KOPT-K1 (cell line): ENCODE measurements around the gene NME2.
"Not testable (repeated sequence)": the region's sequence is repeated elsewhere in the genome, so short reads cannot be mapped to it uniquely, and the experiment has no call there.

Experiments
- H3K27ac ChIP-seq: fragments of 200-600 bp; sonication (generic); 2 replicates; pipeline ENCODE4 v1.5.1; 2016; ENCODE audit warnings: antibody characterized with exemption, mild to moderate bottlenecking, low read depth, low read length; ENCODE audit not compliant: poor library complexity, severe bottlenecking
- H3K36me3 ChIP-seq: fragments of 200-600 bp; sonication (generic); 2 replicates; pipeline ENCODE4 v1.5.1; 2017; ENCODE audit warnings: antibody characterized with exemption, mild to moderate bottlenecking, low read length, moderate library complexity; ENCODE audit not compliant: insufficient read depth
- H3K9me3 ChIP-seq: fragments of 200-600 bp; sonication (generic); 2 replicates; pipeline ENCODE4 v1.5.1; 2017; ENCODE audit warnings: antibody characterized with exemption, low read length, mild to moderate bottlenecking; ENCODE audit not compliant: insufficient read depth, poor library complexity, severe bottlenecking

NME2 gene

DNA sequence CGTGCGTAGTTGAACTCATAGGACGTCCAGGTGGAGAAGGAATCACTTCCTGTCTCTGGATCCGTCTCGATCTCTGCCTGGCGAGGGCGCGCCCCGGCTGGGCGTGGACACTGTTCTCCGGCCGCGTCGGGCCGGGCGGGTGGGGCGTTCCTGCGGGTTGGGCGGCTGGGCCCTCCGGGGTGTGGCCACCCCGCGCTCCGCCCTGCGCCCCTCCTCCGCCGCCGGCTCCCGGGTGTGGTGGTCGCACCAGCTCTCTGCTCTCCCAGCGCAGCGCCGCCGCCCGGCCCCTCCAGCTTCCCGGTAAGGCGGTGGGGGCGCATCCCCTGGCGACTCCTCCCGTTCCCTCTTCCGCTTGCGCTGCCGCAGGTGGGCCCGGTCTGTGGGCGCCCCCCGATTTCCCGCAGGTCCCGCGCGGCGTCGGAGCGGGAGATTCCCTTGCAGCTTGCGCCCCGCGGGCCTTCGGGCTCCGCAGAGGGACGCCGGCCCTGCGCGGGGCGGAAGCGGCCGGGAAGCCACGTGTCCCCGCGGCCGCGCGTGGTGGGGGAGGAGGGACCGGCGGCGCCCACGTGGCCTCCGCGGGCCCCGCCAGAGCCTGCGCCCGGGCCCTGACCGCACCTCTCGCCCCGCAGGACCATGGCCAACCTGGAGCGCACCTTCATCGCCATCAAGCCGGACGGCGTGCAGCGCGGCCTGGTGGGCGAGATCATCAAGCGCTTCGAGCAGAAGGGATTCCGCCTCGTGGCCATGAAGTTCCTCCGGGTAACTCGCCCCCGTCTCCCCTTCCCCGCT lies at the start of gene NME2:
Gene NME2 (plus strand): TSS at position 214 of the 789 bp plus-strand sequence. CDS start 420 bp downstream, at position 634.
- peak within 1 kb of the TSS; percentile 92 for H3K27ac ChIP-seq
- H3K9me3 ChIP-seq = no peaks in the 10 kb centered on the region
- peaks cover 61% of the 10 kb centered on the region for H3K36me3 ChIP-seq

DNA sequence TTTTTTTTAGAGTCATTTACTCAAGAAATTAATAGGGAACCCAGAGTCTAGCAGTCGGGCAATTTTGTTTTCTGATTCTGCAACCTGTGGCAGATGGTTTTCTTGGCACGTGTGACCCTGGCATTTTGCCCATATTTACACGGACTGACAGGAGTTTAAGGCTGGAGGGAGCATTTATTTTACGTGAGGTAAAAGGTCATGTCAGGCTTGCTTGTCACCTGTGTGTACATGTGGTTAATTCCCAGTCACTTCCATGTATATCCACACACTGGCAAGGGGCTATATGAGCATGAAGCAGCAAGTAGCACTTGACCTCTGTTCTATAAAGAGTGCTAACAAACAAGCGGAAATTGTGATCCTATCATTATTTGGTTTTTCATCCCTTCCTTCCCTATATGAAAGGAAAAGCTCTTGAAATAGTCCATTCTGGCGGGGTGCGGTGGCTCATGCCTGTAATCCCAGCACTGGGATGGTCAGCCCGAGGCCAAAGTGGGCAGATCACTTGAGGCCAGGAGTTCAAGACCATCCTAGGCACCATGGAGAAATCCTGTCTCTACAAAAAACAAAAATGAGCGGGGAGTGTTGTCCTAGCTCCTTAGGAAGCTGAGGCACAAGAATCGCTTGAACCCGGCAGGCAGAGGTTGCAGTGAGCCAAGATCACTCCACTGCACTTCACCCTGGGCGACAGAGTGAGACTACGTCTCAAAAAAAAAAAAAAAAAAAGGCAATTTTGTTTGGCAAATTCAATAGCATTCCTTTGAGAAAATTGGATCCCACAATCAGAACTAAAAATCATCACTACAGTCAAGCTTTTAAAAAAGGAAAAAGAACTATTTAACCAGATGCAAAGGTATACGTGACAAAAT lies 47.6 kb upstream of the NME2 start:
- Histone ChIP-seq H3K27ac (no peak overlapping the region), H3K36me3 (no peaks in the 10 kb centered on the region), H3K9me3 (no peaks in the 10 kb centered on the region)

DNA sequence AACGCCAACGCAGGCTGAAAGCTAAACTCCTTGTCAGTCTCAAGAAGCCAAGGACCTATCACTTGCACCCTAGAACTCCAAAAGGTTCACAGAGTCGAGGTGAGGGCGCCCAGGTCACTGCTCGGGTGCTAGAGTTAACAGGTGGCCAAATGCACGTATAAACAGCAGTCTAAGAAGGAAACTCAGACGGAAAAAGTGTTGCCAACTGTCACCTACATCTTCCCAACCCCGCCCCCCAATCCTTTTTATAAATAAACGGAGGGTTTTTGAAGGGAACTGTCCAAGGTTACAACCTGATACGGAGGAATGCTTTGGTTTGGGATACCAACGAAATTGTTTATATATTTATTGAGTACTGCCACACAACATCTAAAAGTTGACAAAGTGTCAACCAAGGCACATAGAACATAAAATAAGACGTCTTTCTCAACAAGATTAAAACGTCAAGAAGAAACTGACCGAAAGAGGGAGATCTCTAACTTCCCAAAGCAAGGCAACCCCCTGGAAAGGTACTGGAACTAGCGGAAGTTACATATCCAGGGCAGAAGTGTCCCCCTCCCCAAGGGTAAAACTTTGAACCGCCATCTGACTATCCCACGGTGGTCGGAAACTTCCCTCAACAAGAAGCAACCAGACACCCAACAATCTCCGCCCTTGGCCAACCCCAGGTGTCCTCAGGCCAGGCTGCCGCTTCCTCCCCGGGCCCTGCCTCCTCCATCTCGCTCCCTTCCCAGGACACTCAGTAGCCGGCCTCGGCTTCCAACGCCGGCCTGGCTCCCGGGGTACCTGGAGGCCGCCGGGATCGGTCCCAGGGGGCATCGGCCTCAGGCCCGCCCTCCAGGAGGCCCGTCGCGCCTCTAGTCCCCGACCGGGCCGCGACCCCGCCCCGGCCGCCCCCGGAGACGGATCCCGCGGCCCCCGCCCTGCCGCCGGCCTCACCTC lies 46.5 kb upstream of the NME2 start:
- Histone ChIP-seq H3K27ac (peak overlapping the region; percentile 86), H3K9me3 (no peaks in the 10 kb centered on the region), H3K36me3 (no peaks in the 10 kb centered on the region)

GRCh38 chr17:51120357-51120738 lies 45.9 kb upstream of the NME2 start:
- Histone ChIP-seq H3K36me3 (no peaks in the 10 kb centered on the region), H3K9me3 (no peaks in the 10 kb centered on the region), H3K27ac (peak overlapping the region; percentile 86)

- no peaks in the 10 kb centered on the region for H3K9me3 ChIP-seq
- H3K36me3 ChIP-seq = no peaks in the 10 kb centered on the region
- peak within 1 kb of the TSS; percentile 86 for H3K27ac ChIP-seq
These were observed 45.2 kb upstream of the NME2 start, which contains the start of gene SPAG9 for GRCh38 chr17:51120739-51121619. TSS of gene SPAG9 (minus strand) at chr17:51120868. CDS start at chr17:51120656, 212 bp downstream.

GRCh38 chr17:51121620-51122472 lies 44.4 kb upstream of the NME2 start:
- H3K27ac ChIP-seq = peak overlapping the region; percentile 86
- no peaks in the 10 kb centered on the region for H3K9me3 ChIP-seq
- H3K36me3 ChIP-seq = no peaks in the 10 kb centered on the region

DNA sequence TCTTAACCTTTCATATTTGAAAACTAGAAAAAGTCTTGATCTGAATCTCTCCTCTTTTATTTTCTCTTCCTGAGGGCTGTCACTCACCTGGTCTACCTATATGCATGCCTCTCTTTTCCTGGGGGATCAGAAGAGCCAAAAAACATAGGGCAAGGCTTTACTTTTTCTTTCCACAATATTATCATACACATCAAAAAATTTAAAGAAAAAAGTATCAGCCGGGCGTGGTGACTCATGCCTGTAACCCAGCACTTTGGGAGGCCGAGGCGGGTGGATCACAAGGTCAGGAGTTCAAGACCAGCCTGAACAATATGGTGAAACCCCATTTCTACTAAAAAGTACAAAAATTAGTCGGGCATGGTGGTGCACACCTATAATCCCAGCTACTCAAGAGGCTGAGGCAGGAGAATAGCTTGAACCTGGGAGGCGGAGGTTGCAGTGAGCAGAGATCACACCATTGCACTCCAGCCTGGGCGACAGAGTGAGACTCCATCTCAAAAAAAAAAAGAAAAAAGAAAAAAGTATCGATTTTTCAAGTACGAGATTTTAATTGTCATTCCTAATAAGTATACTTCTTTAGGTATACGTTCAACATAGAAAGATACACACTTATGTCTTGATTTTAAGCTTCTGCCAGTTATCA lies 43.6 kb upstream of the NME2 start:
- not testable (repeated sequence) for H3K36me3 ChIP-seq, H3K27ac ChIP-seq, H3K9me3 ChIP-seq

- Histone ChIP-seq H3K36me3 (no peaks in the 10 kb centered on the region), H3K9me3 (no peaks in the 10 kb centered on the region), H3K27ac (no peak overlapping the region)
These were observed 41.3 kb upstream of the NME2 start for GRCh38 chr17:51124640-51125503.

DNA sequence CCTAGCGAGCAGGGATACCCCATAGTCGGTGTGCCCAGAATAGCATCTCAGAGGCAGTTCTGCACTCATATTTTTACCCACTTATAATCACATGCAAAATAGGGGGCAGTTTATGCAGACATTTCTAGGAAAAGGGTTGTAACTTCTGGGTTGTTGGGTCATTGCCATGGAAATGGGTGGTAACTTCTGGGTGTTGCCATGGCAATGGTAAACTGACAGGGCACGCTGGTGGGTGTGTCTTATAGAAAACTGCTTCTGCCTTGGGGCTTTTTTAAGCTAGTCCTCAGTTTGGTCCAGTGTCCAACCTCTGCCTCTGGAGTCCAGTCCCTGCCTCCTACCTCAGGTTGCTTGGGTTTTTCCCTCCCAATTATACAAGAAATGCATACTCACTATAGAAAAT lies 38.1 kb upstream of the NME2 start:
- H3K9me3 ChIP-seq = no peaks in the 10 kb centered on the region
- no peaks in the 10 kb centered on the region for H3K36me3 ChIP-seq
- no peak overlapping the region for H3K27ac ChIP-seq

DNA sequence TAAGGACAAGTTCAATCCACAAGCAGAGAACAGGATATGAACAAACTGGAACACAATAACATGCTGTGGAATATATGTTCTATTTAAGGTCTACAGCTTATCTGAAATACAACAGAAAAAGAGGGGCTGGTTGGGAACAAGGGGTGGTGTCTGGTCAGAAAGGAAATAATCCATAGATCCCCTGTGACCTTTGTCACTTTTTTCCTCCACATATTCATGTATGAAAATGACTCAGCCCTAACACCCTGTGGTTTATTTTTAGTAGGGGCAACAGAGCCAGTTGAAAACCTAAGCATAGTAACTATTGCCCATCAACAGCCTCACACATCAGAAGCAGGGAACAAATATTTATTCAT lies 33.3 kb upstream of the NME2 start:
- Histone ChIP-seq H3K9me3 (no peaks in the 10 kb centered on the region), H3K36me3 (no peaks in the 10 kb centered on the region), H3K27ac (no peak overlapping the region)

GRCh38 chr17:51133365-51133764 lies 32.8 kb upstream of the NME2 start:
- Histone ChIP-seq H3K36me3 (no peaks in the 10 kb centered on the region), H3K9me3 (no peaks in the 10 kb centered on the region), H3K27ac (no peak overlapping the region)

DNA sequence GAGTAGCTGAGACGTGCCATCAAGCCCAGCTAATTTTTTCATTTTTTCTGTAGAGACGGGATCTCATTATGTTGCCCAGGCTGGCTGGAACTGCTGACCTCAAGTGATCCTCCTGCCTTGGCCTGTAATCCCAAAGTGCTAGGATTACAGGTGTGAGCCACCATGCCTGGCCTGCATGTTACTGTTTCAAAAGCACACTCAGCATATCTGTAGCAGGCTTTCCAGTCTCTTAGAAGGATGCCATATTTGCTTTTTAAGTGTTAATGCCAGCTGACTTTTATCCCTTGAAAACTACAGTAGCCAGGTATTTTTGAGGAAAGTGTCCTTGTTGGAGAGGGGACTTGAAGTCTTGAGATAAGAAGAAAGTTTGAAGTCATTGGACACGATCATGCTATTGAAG lies 30.3 kb upstream of the NME2 start:
- Histone ChIP-seq H3K27ac (no peak overlapping the region), H3K9me3 (no peaks in the 10 kb centered on the region), H3K36me3 (no peaks in the 10 kb centered on the region)
